Measurements from ENCODE around the gene OSBPL1A. TPM values are rescaled to one million over a fixed set of nuclear protein-coding genes. Genes with fewer than 3 reads are reported as not detected.

The OSBPL1A gene
- polyA plus RNA-seq, 1 of the 3 experiments (the other 2 are of a cell fraction): 21.3 TPM

DNA sequence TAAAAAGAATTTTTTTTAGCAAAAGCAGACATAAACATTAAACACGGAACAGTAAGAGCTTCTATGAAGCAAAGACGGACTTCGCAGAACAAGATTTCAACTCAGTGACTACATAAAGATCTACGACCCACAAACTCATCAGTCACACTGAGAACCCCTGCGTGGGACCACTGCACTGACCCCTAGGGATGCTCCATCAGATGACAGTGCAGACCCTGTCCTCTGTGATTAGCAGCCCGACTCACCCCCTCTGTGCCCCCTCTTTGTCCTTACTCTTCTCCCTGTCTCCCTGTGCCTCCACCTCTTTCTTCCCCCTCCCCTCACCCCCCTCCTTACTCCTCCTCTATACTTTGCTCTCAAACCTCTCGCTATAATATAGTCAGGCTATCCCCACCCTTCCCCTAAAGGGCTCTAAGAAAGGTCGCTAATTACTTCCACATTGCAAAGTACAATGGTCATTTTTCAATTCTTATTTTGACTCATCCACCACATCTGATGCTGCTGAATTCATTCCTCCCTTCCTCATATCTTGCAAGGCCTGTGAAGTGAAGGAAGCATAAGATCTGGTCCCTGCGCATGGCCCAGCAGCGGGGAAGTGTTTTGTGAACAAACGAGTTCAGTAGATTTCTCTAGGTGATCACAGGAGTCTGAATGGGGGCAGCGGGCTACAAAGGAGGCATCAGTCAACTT, 169.5 kb downstream of the OSBPL1A start (continued):
- TF ChIP-seq, protein P1, sequence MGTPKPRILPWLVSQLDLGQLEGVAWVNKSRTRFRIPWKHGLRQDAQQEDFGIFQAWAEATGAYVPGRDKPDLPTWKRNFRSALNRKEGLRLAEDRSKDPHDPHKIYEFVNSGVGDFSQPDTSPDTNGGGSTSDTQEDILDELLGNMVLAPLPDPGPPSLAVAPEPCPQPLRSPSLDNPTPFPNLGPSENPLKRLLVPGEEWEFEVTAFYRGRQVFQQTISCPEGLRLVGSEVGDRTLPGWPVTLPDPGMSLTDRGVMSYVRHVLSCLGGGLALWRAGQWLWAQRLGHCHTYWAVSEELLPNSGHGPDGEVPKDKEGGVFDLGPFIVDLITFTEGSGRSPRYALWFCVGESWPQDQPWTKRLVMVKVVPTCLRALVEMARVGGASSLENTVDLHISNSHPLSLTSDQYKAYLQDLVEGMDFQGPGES (IDR thresholded peaks at IDR 0.05; ENCODE audit: low read depth, low read length): no peak
- no peak for TF ChIP-seq MEF2A (IDR thresholded peaks at IDR 0.05; ENCODE audit: borderline replicate concordance, low read depth)
- peak; percentile 7; the same call in 1 of the 2 replicates for TF ChIP-seq NFIC (IDR thresholded peaks at IDR 0.05; ENCODE audit: borderline replicate concordance)
- no peak for TF ChIP-seq TAF1 (IDR thresholded peaks at IDR 0.05; ENCODE audit: borderline replicate concordance, low read depth, low read length)
- no peak for TF ChIP-seq RXRA (IDR thresholded peaks at IDR 0.05; ENCODE audit: borderline replicate concordance, low read depth)
- TF ChIP-seq EP300 (IDR thresholded peaks at IDR 0.05; ENCODE audit: borderline replicate concordance in 1 of 2, low read depth in 1 of 2, low read length in 1 of 2): peak in 1 of 2 experiments; percentile 32; a peak in 1 of 4 replicates
- TF ChIP-seq FOXM1 (IDR thresholded peaks at IDR 0.05; ENCODE audit: low read depth): no peak
- peak; percentile 73 for TF ChIP-seq JUND (IDR thresholded peaks at IDR 0.05)

DNA sequence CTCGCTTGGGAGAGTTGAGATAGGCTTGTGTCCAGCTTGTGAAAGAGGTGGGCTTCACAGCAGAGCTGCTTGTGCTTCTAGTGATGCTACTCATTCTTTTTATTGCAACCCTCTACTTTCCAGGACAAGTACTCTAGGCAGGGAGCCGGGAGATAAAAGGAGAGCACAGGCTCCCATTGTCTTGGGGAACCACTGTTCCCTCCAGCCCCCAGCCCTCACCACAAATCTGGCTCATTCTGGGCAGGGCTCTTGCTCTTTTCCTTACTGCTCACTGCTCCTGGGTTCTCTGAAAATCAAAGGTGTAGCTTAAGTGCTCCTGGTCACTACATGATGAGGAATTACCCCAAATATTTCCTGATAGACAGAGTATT, 177.3 kb downstream of the OSBPL1A start:
- no peak overlapping the region for H3K9ac ChIP-seq
- H2AFZ ChIP-seq (ENCODE audit: low read depth): no peak overlapping the region
- no peak overlapping the region for H3K4me3 ChIP-seq (ENCODE audit: low read depth in 2 of 2, low read length in 1 of 2)
- H3K9me2 ChIP-seq: no peaks in the 10 kb centered on the region
- H3K79me2 ChIP-seq (ENCODE audit: insufficient read depth): no peaks in the 10 kb centered on the region
- no peaks in the 10 kb centered on the region for H3K27me3 ChIP-seq (ENCODE audit: insufficient read depth)
- H3K9me3 ChIP-seq: no peaks in the 10 kb centered on the region
- ChIA-PET POLR2A (no interaction called here), CTCF (interaction anchor here (0.7 to 2.5 kb wide), 2 partner anchors 10 to 44 kb away, joined by 3 to 5 read pairs; no protein-coding TSS in a partner anchor)
- H3K4me2 ChIP-seq: no peak overlapping the region
- no peaks in the 10 kb centered on the region for H3F3A ChIP-seq (replicated peaks; ENCODE audit: insufficient read depth)
- peaks cover 0 to 18% of the 10 kb centered on the region in 2 experiments for H3K36me3 ChIP-seq (replicated peaks in 1 of 2; ENCODE audit: control insufficient read depth in 1 of 2, insufficient read depth in 2 of 2, low read length in 1 of 2)
- TF ChIP-seq SMC3 (IDR thresholded peaks at IDR 0.05; ENCODE audit: low read depth, low read length): no peak
- no peak for DNase-seq
- 90% methylated on average over 2 of the region's 2 CpGs for WGBS (ENCODE audit: low lambda C conversion rate)
- H3K27ac ChIP-seq (ENCODE audit: low read depth in 2 of 2, low read length in 1 of 2): no peak overlapping the region
- H3K4me1 ChIP-seq (ENCODE audit: control insufficient read depth in 1 of 2, insufficient read depth in 2 of 2, low read depth in 1 of 2, low read length in 1 of 2): peaks cover 0 to 4% of the 10 kb centered on the region in 2 experiments; a peak in 2 of 4 replicates
- H4K20me1 ChIP-seq (ENCODE audit: insufficient read depth): no peaks in the 10 kb centered on the region

DNA sequence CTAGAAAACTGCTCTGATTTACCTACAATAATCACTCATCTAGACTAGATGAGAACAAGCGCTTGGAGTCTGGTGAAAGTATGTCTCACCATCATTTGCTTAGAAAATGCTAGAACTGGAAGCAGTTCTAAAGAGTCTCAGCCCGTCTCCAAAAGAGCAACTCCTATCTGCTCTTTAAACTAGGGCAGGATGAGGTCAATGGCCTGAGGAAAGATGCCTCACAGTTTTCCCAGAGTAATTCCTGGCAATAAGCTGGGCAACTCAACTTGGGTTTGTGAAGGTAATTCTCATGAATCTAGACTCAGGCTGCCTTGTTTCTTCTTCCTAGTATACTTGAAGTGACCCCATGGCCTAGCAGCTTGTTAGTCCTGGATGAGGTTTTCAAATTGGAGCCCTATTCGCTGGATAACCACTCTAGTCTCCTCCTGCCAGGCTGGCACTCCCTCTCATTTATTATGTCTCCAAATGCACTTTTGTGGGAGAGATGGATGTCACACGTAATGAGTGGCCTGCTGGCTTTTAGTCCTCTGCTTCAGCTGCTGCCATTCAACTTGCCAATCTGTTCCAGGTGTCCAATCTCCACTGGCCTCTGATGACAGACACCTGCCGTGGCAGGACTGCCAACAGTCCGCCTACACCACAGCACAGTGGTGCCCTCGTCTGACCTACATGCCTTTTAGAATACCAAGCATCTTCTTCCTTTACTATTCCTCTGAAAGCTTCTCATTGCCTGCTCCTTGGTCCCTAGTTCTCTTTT, 177.9 kb downstream of the OSBPL1A start:
- Histone ChIP-seq H3F3A (replicated peaks; ENCODE audit: insufficient read depth) (no peaks in the 10 kb centered on the region), H3K9me3 (no peaks in the 10 kb centered on the region), H4K20me1 (ENCODE audit: insufficient read depth) (no peaks in the 10 kb centered on the region), H3K79me2 (ENCODE audit: insufficient read depth) (no peaks in the 10 kb centered on the region), H2AFZ (ENCODE audit: low read depth) (no peak overlapping the region), H3K9me2 (no peaks in the 10 kb centered on the region), H3K4me2 (no peak overlapping the region), H3K4me1 (ENCODE audit: control insufficient read depth in 1 of 2, insufficient read depth in 2 of 2, low read depth in 1 of 2, low read length in 1 of 2) (peaks cover 0 to 9% of the 10 kb centered on the region in 2 experiments; a peak in 2 of 4 replicates), H3K27ac (ENCODE audit: low read depth in 2 of 2, low read length in 1 of 2) (no peak overlapping the region), H3K4me3 (ENCODE audit: low read depth in 2 of 2, low read length in 1 of 2) (no peak overlapping the region), H3K9ac (no peak overlapping the region), H3K27me3 (ENCODE audit: insufficient read depth) (no peaks in the 10 kb centered on the region), H3K36me3 (replicated peaks in 1 of 2; ENCODE audit: control insufficient read depth in 1 of 2, insufficient read depth in 2 of 2, low read length in 1 of 2) (peaks cover 0 to 14% of the 10 kb centered on the region in 2 experiments)
- TF ChIP-seq RXRA (IDR thresholded peaks at IDR 0.05; ENCODE audit: borderline replicate concordance, low read depth) (no peak), EZH2phosphoT487 (IDR thresholded peaks at IDR 0.05; ENCODE audit: borderline replicate concordance, low read depth) (no peak), FOSL2 (IDR thresholded peaks at IDR 0.05; ENCODE audit: borderline replicate concordance, low read depth) (no peak), GABPA (IDR thresholded peaks at IDR 0.05; ENCODE audit: low read depth) (no peak), MEF2A (IDR thresholded peaks at IDR 0.05; ENCODE audit: borderline replicate concordance, low read depth) (no peak), JUND (IDR thresholded peaks at IDR 0.05) (no peak)
- TF ChIP-seq, protein P2, sequence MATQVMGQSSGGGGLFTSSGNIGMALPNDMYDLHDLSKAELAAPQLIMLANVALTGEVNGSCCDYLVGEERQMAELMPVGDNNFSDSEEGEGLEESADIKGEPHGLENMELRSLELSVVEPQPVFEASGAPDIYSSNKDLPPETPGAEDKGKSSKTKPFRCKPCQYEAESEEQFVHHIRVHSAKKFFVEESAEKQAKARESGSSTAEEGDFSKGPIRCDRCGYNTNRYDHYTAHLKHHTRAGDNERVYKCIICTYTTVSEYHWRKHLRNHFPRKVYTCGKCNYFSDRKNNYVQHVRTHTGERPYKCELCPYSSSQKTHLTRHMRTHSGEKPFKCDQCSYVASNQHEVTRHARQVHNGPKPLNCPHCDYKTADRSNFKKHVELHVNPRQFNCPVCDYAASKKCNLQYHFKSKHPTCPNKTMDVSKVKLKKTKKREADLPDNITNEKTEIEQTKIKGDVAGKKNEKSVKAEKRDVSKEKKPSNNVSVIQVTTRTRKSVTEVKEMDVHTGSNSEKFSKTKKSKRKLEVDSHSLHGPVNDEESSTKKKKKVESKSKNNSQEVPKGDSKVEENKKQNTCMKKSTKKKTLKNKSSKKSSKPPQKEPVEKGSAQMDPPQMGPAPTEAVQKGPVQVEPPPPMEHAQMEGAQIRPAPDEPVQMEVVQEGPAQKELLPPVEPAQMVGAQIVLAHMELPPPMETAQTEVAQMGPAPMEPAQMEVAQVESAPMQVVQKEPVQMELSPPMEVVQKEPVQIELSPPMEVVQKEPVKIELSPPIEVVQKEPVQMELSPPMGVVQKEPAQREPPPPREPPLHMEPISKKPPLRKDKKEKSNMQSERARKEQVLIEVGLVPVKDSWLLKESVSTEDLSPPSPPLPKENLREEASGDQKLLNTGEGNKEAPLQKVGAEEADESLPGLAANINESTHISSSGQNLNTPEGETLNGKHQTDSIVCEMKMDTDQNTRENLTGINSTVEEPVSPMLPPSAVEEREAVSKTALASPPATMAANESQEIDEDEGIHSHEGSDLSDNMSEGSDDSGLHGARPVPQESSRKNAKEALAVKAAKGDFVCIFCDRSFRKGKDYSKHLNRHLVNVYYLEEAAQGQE (IDR thresholded peaks at IDR 0.05; ENCODE audit: low read depth, low read length): no peak
- TF ChIP-seq, protein P3, sequence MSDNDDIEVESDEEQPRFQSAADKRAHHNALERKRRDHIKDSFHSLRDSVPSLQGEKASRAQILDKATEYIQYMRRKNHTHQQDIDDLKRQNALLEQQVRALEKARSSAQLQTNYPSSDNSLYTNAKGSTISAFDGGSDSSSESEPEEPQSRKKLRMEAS (IDR thresholded peaks at IDR 0.05; ENCODE audit: low read depth): no peak
- DNase-seq: no peak
- POLR2A ChIA-PET: no interaction called here
- CTCF ChIA-PET: interaction anchor here (2.5 kb wide), 1 partner anchor 43 kb away, joined by 5 read pairs; no protein-coding TSS in a partner anchor
- 94% methylated on average over 7 of the region's 7 CpGs for WGBS (ENCODE audit: low lambda C conversion rate)

All from SK-N-SH (cell line).